DMS53 treated with DMSO at 0.1 percent for 48 hours (cell line): Measurements from ENCODE around the gene FES.
A peak's percentile ranks its signal among the peaks of the same experiment; 100 is the strongest.
"Not testable (repeated sequence)": the region's sequence is repeated elsewhere in the genome, so short reads cannot be mapped to it uniquely, and the experiment has no call there.

Experiments used
- DNase-seq: peaks from one replicate; lab custom pipeline; 2025; ENCODE audit not compliant: unreplicated experiment; lab: John Stamatoyannopoulos, UW

The FES gene

GRCh38 chr15:90890839-90891238 is 6.5 kb downstream of the FES start:
- DNase-seq = no peak

DNA sequence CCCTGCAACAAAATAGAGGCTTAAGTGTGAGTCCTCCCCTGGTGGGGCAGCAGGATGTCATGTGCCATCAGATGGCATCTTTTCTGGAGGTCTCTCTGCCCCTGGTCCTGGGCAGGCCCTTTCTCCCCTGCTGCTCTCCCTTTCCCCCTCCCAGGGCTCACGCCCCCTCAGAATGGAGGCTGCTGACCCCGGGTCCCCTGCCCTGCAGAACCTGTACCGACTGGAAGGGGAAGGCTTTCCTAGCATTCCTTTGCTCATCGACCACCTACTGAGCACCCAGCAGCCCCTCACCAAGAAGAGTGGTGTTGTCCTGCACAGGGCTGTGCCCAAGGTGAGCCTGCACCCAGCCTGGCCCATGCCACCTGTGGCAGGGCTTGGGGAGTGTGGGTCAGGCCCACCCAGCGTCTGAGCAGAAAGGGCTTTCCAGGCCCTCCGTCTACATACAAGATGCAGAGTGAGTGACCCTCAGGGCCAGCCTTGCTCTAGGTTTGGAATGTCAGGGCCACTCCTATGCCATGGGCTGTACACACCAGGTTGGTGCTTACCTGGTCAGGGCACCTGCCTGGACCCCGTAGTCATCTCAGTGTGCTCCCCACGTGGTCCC is 7.1 kb downstream of the FES start:
- no peak for DNase-seq

GRCh38 chr15:90892023-90892422 is 7.7 kb downstream of the FES start:
- no peak for DNase-seq

GRCh38 chr15:90892498-90893174 is 8.3 kb downstream of the FES start:
- no peak for DNase-seq

- DNase-seq = no peak
These were observed 9.1 kb downstream of the FES start for GRCh38 chr15:90893175-90894090.

DNA sequence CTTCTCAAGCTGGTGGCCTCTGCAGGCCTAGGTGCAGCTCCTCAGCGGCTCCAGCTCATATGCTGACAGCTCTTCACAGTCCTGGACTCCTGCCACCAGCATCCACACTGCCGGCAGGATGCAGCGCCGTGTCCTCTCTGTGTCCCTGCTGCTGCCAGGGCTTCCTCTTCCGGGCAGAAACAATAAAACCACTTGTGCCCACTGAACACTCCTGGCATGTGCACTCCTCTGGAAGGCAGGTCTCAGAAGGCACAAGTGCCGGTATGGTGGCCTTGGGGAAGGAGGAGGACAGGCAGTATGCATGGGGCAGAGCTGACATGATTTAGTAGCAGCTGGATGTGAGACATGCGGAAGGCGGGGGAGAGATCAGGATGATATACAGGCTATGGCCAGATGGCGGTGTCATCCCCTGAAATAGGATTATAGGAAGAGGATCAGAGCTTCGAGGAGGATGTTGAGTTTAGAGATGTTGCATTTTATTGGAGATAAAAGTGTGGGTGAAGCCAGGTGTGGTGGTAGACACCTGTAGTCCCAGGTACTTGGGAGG is 11.3 kb downstream of the FES start:
- no peak for DNase-seq

- not testable (repeated sequence) for DNase-seq
These were observed 12.9 kb downstream of the FES start for GRCh38 chr15:90897131-90897655.

GRCh38 chr15:90901175-90902039 is 17.1 kb downstream of the FES start:
- no peak for DNase-seq

GRCh38 chr15:90902040-90902839 is 17.9 kb downstream of the FES start:
- peak; percentile 67 for DNase-seq

DNA sequence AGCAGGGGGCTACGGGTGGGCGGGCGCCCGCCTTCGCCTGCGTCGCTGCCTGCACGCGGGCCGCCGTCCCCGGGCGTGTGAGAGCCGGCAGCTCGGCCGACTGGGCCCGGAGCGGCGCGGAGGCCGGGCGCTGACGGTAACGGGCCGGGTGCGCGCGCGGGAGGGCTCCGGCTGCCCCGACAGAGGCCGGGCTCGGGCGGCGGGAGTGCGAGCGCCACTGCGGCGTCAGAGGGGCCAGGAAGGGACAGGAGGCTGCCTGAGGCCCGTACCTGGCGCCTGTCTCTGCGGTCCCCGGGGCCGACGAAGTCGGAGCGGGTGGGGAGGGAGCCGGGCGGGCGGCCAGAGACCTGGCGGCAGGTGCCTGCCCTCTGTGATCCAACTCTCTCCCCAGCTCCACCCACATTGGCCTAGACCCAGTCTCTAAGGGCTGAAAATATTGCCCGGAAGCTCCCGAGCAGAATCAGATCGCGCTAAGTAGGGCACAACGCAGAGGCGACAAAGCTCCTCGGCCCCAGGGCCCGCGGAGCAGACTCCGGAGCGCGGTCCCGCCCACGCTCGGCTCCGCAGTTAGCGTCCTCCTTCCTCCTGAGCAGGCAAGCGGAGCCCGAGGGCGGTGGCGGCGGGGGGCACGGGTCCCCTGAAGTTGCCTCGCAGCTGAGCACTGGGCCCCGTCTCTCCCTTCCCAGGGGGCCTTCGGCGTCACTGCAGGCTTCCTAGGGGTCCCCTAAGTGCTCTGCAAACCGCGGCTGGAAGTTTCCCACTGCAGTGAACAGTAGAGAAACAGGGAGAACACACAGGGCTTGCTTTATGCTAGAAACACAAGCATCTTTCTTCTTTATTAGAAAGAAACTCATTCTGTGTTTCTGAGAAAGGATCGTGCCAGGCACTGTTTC is 18.8 kb downstream of the FES start, which contains the start of gene MAN2A2:
Gene MAN2A2 (plus strand): TSS at position 463 of the 893 bp plus-strand sequence. CDS start 906 bp downstream, outside the sequence.
- peak; percentile 19 for DNase-seq

- DNase-seq = no peak
These were observed 19.6 kb downstream of the FES start for GRCh38 chr15:90903733-90904536.

- DNase-seq = no peak
These were observed 20.4 kb downstream of the FES start for GRCh38 chr15:90904746-90905145.

DNA sequence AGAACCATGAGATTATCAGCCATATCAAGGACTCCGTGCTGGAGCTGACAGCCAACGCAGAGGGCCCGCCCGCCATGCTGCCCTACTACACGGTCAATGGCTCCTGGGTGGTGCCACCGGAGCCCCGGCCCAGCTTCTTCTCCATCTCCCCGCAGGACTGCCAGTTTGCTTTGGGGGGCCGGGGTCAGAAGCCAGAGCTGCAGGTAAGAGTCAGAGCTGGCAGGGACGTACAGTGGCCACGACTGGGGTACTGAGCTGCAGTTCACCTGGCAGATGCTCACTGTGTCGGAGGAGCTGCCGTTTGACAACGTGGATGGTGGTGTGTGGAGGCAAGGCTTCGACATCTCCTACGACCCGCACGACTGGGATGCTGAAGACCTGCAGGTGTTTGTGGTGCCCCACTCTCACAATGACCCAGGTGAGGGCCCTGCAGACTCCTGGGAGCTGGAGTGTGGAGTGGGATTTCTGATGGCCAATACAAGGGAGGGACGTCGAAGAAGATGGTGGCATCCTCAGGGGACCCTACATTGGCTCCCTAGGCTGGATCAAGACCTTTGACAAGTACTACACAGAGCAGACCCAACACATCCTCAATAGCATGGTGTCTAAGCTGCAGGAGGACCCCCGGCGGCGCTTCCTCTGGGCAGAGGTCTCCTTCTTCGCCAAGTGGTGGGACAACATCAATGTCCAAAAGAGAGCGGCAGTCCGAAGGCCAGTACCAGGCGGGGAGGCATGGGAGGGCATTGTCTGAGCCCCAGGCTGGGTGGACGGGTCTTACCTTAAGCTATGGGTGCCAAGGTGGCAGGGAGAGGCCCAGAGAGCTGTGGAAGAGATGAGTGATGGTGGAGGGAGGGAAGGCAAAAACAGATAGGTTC is 21.2 kb downstream of the FES start:
- DNase-seq = no peak

DNA sequence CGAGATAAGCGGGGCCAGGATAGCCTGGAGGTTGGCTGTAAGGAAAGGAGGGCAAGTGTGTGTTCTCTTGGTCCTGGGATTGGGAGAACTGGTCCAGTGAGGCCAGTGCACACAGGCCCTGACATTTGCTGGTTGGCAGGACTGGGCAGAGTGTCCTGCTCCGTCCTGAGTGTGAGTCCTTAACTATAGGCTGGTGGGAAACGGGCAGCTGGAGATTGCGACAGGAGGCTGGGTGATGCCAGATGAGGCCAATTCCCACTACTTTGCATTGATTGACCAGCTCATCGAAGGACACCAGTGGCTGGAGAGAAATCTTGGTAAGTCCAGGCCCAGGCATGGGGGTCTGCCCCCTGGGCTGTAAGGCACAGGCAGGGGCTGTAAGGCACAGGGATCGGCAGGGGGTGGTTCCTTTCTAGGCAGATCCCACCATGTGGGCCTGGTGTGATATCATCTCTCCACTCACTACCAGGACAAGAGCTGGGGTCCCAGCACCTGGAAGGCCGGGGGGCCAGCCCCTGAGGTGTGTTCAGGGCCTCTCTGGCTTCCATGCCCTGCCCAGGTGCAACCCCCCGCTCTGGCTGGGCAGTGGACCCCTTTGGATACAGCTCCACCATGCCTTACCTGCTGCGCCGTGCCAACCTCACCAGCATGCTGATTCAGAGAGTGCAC is 22.0 kb downstream of the FES start:
- no peak for DNase-seq

DNA sequence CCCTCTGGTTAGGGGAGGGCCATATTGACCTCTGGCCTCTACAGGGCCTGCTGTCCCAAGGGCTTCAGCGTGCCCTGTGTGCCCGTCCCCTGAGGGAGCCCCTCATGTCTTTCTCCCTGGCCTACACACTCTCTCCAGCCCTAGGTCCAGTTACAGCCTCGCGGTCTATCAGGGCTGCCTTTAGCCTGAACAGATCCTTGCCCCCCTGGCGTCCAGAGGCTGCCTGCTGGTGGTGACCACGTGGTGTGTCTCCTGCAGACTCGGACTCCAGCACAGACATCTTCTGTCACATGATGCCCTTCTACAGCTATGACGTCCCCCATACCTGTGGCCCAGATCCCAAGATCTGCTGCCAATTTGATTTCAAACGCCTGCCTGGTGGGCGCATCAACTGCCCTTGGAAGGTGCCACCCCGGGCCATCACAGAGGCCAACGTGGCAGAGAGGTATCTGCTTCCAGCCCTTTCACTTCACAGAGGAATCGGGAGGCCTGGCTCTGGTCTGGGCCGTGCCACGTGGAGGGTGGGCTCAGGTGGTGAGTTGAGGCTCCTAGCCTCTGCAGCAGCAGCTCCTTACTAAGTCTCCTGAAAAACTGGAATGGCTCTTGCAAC is 22.9 kb downstream of the FES start:
- no peak for DNase-seq
